Panc1 (cell line): ENCODE results near the gene ASPSCR1.

ENCODE experiments used
- CTCF ChIP-seq: fragments of 450-650 bp; IDR thresholded peaks from 2 replicates; pipeline ENCODE4 v1.5.1; 2017; ENCODE audit warnings: mild to moderate bottlenecking
- REST ChIP-seq, 2 experiments: IDR thresholded peaks; 2 replicates each; pipeline ENCODE4 v1.6.1; 2011 to 2012; ENCODE audit warnings: low read depth in 2 of 2, control low read depth in 1 of 2, low read length in 1 of 2, mild to moderate bottlenecking in 1 of 2, moderate library complexity in 1 of 2; ENCODE audit not compliant: insufficient read depth in 1 of 2

- TF ChIP-seq CTCF, result no peak
- TF ChIP-seq REST (IDR thresholded peaks at IDR 0.05; ENCODE audit: insufficient read depth in 1 of 2, low read depth in 2 of 2, low read length in 1 of 2), result no peak
Measured at GRCh38 chr17:82009413-82009812, 32.0 kb downstream of the ASPSCR1 start.
